IPS-20b (cell line): Measurements from ENCODE around the gene SLC24A4.

Source experiments
- H3K27ac ChIP-seq: one replicate; pipeline ENCODE4 v1.5.1; 2013; ENCODE audit warnings: low read length
- H3K27me3 ChIP-seq: 2 replicates; pipeline ENCODE4 v1.6.1; 2013; ENCODE audit warnings: mild to moderate bottlenecking, low read length, inconsistent platforms; ENCODE audit not compliant: insufficient read depth
- H3K36me3 ChIP-seq: 2 replicates; pipeline ENCODE4 v1.6.1; 2013; ENCODE audit warnings: low read depth, mild to moderate bottlenecking, inconsistent platforms, low read length, moderate library complexity; ENCODE audit not compliant: insufficient read depth
- H3K4me1 ChIP-seq: 2 replicates; pipeline ENCODE4 v1.6.1; 2013; ENCODE audit warnings: mild to moderate bottlenecking, control low read depth, inconsistent platforms, low read length, moderate library complexity; ENCODE audit not compliant: insufficient read depth
- H3K4me3 ChIP-seq: 2 replicates; pipeline ENCODE4 v1.5.1; 2013; ENCODE audit warnings: mild to moderate bottlenecking, low read length, inconsistent platforms
- H3K9ac ChIP-seq: 2 replicates; pipeline ENCODE4 v1.6.1; 2013; ENCODE audit warnings: low read depth, mild to moderate bottlenecking, inconsistent platforms, low read length, moderate library complexity
- H3K9me3 ChIP-seq: 2 replicates; pipeline ENCODE4 v1.6.1; 2013; ENCODE audit warnings: mild to moderate bottlenecking, low read depth, low read length, inconsistent platforms; ENCODE audit not compliant: insufficient read depth

The SLC24A4 gene

DNA sequence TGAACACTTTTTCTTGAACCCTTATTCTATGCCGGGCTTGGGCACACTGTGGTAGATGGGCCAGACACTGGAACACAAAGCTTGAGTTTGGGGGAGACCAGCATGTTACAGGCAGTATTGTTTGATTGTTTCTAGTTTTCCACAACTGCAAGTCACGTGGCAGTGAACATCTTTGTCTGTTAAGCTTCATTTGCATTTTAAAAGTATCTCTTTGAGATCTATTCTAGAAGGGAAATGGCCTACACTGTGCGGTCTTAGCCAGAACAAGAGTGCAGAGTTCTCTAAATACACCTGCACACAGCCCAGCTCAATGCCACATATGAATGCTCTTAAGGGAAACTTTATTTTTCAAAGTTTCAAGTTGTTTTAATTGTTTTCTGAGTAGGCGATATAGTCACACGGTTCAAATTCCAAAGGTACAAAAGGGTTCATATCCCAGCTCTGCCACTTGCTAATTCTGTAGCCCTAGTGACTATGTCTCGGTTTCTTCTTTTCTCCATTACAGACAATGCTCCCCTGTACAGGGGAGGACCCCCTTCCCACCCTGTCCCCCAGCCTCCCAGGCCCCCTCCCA is 215.5 kb downstream of the SLC24A4 start:
- no peaks in the 10 kb centered on the region for H3K36me3 ChIP-seq
- peaks cover 5% of the 10 kb centered on the region; the same call in 1 of the 2 replicates for H3K4me1 ChIP-seq
- no peaks in the 10 kb centered on the region for H3K27me3 ChIP-seq
- H3K27ac ChIP-seq, result no peak overlapping the region
- no peak overlapping the region for H3K4me3 ChIP-seq
- H3K9me3 ChIP-seq, result no peaks in the 10 kb centered on the region
- no peak overlapping the region for H3K9ac ChIP-seq

DNA sequence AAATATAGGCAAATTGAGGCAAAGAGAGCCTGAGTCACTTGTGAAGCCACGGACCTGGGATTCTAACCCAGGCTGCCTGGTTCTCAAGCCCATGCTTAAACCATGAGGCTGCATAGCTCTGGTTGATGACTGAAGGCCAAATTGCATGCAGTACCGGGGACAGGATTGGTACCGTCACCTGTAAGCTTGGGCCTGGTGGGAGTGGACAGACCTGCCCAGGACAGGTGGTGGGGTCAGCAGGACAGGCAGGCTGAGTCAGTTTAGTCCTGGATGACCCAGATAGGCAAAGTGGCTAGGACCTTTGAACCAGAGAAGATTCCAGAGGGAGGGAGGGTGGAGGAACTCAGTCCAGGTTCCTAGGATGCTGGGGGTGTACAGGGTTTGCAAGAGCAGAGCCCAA is 216.5 kb downstream of the SLC24A4 start:
- Histone ChIP-seq H3K4me3 (no peak overlapping the region), H3K36me3 (no peaks in the 10 kb centered on the region), H3K27me3 (no peaks in the 10 kb centered on the region), H3K27ac (no peak overlapping the region), H3K4me1 (peaks cover 5% of the 10 kb centered on the region; the same call in 1 of the 2 replicates), H3K9ac (no peak overlapping the region), H3K9me3 (no peaks in the 10 kb centered on the region)

DNA sequence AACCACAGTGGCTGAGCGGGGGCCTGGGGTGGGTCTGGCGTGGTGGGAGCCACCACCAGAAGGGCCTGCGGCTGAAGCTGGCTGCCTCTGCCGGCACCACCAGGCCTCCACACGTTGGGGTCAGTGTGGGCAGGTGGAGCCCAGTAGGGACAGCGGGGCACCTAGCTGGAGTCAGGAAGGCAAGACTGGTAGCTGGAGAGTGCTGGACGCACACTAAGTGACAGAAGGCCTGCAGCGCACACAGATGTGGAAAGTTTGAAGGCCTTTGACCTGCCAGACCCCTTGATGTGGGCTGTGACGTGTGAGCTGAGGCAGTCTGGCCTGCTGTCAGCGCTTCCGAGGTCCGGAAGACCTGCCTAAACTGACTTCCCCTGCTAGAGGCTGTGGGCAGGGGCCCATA is 216.9 kb downstream of the SLC24A4 start:
- H3K4me1 ChIP-seq, result peaks cover 5% of the 10 kb centered on the region; the same call in 1 of the 2 replicates
- H3K9ac ChIP-seq, result no peak overlapping the region
- H3K9me3 ChIP-seq, result no peaks in the 10 kb centered on the region
- H3K27me3 ChIP-seq, result no peaks in the 10 kb centered on the region
- no peaks in the 10 kb centered on the region for H3K36me3 ChIP-seq
- H3K27ac ChIP-seq, result no peak overlapping the region
- no peak overlapping the region for H3K4me3 ChIP-seq

DNA sequence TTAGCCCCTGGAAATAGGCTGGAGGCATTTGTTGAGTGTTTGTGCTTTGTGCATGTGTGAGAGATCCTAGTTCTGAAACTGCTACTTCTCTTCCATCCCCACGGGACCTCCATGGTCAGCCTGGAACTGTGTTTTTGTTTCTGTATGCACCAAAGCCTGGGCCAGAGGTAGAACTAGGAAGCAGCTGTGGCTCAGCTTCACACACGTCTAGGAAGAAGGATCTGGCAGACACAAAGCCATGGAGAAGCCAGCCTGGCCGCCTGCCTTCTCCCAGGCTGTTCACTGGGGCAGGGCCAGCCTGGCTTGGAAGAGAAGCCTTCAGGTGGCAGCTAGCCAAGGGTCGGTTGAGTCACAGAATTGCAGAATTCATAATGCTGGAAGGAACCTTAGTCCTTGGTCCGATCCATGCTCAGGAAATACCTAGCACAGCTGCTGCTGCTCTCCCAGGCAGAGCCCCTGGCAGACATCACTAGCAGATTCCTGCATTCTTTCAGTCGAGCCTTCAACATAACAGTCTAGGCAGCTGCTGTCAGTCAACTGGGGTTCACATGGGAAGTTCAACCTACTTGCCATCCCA is 217.6 kb downstream of the SLC24A4 start:
- no peaks in the 10 kb centered on the region for H3K27me3 ChIP-seq

DNA sequence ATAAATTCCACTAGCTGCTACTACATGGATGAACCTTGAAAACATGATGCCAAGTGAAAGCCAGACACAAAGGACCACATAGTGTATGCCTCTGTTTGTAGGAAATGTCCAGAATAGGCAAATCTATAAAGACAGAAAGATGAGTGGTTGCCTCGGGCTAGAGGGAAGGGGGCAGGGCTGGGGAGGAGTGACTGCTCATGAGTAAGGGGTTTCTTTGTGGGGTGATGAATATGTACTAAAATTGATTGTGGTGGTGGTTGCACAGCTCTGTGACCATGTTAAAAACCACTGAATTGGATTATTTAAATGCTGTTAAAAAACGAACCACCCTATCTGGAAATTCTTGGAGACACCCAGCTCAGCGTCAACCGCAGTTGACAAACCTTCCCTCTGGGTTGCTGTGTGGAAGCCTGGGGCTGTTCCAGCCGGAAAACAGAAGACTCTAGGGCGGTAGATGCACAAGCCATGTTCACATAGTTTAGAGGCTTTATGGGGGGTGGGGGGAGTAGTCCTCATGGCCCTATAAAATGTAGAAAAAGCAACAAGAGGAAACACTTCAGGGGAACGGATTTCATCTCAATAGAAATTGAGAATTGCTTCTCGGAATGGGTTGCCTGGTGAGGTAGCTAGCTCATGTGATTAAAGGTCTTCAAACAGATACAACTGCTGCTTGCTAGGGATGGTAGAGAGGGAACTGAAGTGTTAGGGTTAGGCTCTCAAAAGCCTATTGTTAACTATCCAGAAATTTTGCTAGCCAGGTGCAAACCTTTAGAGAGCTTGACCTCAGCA is 220.0 kb downstream of the SLC24A4 start:
- Histone ChIP-seq H3K27me3 (no peaks in the 10 kb centered on the region), H3K4me3 (no peak overlapping the region), H3K27ac (no peak overlapping the region), H3K9ac (no peak overlapping the region), H3K4me1 (0 out of 2 replicates have a peak, but pooled peaks cover 5% of the 10 kb centered on the region), H3K36me3 (no peaks in the 10 kb centered on the region), H3K9me3 (no peaks in the 10 kb centered on the region)

More for the DNA sequence above, 217.6 kb downstream of the SLC24A4 start:
- H3K27ac ChIP-seq, result no peak overlapping the region
- H3K9ac ChIP-seq, result no peak overlapping the region
- H3K4me3 ChIP-seq, result no peak overlapping the region
- H3K4me1 ChIP-seq, result peaks cover 5% of the 10 kb centered on the region; the same call in 1 of the 2 replicates
- no peaks in the 10 kb centered on the region for H3K9me3 ChIP-seq
- H3K36me3 ChIP-seq, result no peaks in the 10 kb centered on the region

DNA sequence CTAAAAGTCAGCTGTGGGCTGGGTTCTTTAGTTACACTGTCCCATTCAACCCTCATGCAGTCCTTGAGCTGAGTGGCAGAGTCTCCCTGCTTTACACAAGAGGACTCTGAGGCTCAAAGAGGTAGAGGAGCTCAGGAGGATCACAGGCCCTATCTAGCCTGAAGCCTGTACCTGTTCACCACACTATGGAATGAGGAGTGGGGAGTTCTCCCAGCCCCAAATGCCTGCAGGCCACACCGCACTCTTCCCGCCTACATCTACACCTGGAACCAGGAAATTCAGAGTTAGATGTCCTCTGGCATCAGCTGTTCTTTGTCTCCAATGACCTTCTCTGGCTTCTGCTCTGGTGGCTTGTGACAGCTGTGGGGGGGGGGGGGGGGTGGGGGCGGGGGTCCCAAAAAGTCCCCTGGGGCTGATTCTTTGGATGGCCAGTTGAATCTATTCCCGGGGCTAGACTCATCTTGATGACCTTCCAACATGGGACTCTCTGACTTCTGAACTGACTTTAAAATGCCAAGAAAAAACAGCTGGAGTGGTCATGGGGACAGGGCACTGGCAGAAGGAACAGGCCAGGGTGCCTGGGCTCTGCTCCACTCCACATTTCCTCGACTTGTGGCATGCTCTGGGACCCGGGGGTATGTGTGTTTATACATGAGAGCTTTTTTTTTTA is 221.2 kb downstream of the SLC24A4 start:
- Histone ChIP-seq H3K4me3 (no peak overlapping the region), H3K9ac (no peak overlapping the region), H3K36me3 (no peaks in the 10 kb centered on the region), H3K27ac (no peak overlapping the region), H3K27me3 (no peaks in the 10 kb centered on the region), H3K9me3 (no peaks in the 10 kb centered on the region), H3K4me1 (no peaks in the 10 kb centered on the region)

DNA sequence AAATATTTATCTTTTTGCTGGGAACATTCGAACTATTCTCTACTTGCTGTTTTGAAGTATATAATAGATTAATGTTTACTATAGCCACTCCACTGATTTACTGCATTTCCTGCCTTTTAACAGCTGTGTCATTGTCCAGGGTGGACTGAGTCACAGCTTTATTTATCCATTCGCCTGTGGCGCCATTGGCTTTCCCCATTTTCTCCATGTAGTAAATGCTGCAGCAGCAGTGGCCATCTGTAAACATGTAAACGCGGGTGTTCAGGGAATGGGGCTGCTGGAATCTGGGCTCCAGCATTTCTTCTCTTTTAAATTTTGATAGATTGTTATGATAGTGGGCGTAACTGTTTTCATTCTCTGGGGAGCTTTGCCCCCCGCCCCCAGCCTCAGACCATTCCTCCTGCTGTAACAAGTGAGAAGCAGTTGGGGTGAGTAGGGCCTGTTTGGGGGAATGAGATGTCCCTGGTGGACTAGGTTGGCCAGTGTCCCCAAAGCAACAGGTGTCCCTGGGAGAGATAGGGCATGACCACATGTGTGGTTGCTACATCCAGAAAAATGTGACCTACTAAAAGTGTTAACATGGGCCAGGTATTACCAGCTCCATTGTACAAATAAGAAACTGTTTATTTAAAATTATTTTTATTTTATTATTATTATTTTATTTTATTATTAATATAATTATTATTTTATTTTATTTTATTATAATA is 223.5 kb downstream of the SLC24A4 start:
- Histone ChIP-seq H3K36me3 (no peaks in the 10 kb centered on the region), H3K27ac (no peak overlapping the region), H3K4me1 (no peaks in the 10 kb centered on the region), H3K4me3 (no peak overlapping the region), H3K27me3 (no peaks in the 10 kb centered on the region), H3K9me3 (no peaks in the 10 kb centered on the region), H3K9ac (no peak overlapping the region)

DNA sequence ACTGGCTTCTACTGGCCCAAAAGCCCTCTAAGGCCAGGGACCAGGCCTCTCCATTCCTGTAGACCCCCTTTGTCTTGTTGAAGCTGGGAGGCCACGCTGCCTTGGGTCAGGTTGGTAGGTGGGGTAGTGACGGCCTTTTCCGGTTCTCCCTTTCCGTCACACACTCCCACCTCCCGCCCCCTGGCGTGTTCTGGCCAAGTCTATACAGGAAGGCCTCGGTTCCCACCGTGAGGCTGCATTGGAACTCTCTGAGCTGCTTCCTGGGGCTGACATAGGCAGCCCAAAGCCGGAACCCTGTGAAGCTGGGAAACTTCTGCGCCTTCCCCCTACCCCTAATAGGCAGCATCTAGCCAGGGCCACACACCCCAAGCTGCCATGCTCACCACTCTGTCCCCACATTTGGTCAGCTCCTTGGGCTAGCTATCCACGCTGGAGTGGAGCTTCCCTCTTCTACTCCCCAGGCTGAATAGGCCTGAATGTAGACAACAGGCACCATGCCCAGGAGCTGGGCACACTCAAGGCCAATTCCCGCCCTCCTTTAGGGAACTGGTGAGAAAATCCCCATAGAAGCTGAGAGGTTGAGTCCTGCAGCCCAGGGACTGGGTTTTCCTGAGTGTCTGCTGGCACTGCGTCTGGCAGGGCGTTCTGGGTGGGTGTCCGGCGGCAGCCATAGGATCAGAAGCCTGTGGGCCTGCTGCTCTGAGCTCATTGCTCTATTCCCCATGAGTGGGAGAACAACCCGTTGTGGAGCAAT is 226.3 kb downstream of the SLC24A4 start:
- no peaks in the 10 kb centered on the region for H3K9me3 ChIP-seq
- H3K27ac ChIP-seq, result no peak overlapping the region
- no peaks in the 10 kb centered on the region for H3K36me3 ChIP-seq
- H3K27me3 ChIP-seq, result no peaks in the 10 kb centered on the region
- H3K4me3 ChIP-seq, result no peak overlapping the region
- H3K9ac ChIP-seq, result no peak overlapping the region
- no peaks in the 10 kb centered on the region for H3K4me1 ChIP-seq

DNA sequence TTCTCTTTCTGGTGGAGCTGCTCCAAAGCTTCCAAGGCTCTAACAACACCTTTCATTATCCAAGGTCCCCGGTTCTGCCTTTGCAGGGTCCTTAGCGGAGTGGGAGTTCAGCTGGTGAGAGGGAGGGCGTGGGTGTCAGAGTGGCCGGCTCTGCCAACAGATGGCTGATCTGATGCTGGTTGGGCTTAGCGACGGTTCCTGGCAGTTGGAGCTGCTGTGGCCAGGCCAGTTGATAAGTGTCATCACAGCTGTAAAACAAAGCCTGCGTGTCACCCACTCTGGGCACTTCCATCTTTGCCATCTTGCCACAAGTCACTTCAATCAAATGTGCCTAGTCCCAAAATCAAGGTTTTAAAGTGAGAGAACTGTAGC is 226.9 kb downstream of the SLC24A4 start:
- Histone ChIP-seq H3K9me3 (no peaks in the 10 kb centered on the region), H3K27me3 (no peaks in the 10 kb centered on the region), H3K9ac (no peak overlapping the region), H3K27ac (no peak overlapping the region), H3K4me3 (no peak overlapping the region), H3K4me1 (no peaks in the 10 kb centered on the region), H3K36me3 (no peaks in the 10 kb centered on the region)
